ENCODE results near the gene E2F1. TPM values are rescaled to one million over a fixed set of nuclear protein-coding genes. Genes with fewer than 3 reads are reported as not detected.

E2F1 gene
- total RNA-seq, 4 donors from 2014 or later = 2.1 to 32.2 (median 4.9) TPM

- H3K4me1 ChIP-seq = peaks cover 0 to 39% (median 20%) of the 10 kb centered on the region in 4 donors
- TF ChIP-seq POLR2A (IDR thresholded peaks at IDR 0.05) = no peak
- no peaks in the 10 kb centered on the region for H3K27me3 ChIP-seq
- no peak for DNase-seq
- H3K27ac ChIP-seq = peak overlapping the region in 3 of 4 donors; percentile 38 to 82 (median 54)
- H3K4me3 ChIP-seq = no peak overlapping the region
- H3K9me3 ChIP-seq = no peaks in the 10 kb centered on the region
- H3K36me3 ChIP-seq = no peaks in the 10 kb centered on the region
Measured at GRCh38 chr20:33676652-33677645, 9.2 kb downstream of the E2F1 start.

DNA sequence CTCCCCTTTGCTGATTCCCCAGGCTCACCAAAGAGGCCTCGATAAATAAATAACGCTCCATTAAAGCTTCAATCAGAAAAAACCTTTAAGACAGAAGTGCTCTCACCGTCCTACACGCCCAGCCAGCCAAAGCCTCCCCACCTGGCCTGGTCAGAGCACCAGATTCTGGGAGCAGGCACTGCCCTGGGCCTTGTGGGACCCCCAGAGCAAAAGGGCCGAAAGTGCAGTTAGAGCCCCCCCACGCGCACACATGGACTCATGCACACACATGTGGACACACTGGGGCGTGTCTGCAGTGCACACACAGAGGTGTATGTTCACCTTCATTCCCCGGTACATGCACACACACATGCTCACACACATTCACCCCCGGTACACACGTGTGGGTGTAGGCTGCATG is 10.1 kb downstream of the E2F1 start:
- DNase-seq = no peak
- H3K4me1 ChIP-seq = peaks cover 0 to 39% (median 20%) of the 10 kb centered on the region in 4 donors
- no peaks in the 10 kb centered on the region for H3K9me3 ChIP-seq

DNA sequence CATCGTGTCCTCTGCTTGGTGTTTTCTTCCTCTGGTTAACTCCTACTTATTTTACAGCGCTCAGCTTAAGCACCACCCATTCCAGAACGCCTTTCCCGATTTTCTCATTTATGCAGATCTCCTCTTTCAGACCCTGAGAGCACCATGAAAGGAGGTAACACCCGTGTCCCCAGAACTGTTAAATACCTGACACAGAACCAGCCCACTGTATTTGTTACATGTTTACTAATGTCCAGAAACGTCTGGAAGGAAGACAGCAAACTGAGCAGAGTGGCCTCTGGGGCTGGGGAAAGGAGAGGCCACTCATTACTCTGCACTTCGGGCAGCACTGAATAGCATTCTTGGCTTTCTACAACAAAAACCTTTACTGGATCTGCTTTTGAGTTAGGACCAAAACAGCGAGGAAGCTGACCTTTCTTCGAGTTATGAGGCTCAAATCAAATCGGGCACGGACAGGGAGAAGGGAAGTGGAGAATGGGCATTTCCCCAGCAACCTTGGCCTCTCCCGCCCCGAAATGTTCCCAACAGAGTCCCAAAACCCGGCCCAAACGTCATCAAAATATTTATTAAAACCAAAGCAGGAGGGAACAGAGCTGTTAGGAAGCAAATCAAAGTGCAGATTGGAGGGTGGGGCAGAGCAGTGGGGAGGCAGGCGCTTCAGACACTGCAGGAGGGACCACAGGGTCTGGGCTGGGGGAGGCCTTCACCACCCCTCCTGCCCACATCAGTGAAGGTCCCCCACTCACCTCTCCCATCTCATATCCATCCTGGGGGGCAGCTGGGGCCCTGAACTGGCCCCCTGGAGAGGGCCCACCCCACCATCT is 10.8 kb downstream of the E2F1 start:
- TF ChIP-seq POLR2A (IDR thresholded peaks at IDR 0.05) (no peak), CTCF (IDR thresholded peaks at IDR 0.05) (no peak)
- H3K9me3 ChIP-seq = no peaks in the 10 kb centered on the region
- peak overlapping the region; percentile 82 to 90 (median 84) for H3K27ac ChIP-seq
- H3K36me3 ChIP-seq = peaks cover 0 to 6% (median 0%) of the 10 kb centered on the region in 3 donors
- H3K4me1 ChIP-seq = peaks cover 0 to 39% (median 20%) of the 10 kb centered on the region in 4 donors
- H3K27me3 ChIP-seq = no peaks in the 10 kb centered on the region
- no peak for DNase-seq
- peak overlapping the region; percentile 81 to 93 (median 88) for H3K4me3 ChIP-seq

More for the DNA sequence above, 10.1 kb downstream of the E2F1 start:
- Histone ChIP-seq H3K27me3 (no peaks in the 10 kb centered on the region), H3K36me3 (no peaks in the 10 kb centered on the region), H3K27ac (peak overlapping the region; percentile 38 to 90 (median 84)), H3K4me3 (no peak overlapping the region)
- TF ChIP-seq CTCF (IDR thresholded peaks at IDR 0.05) (no peak), POLR2A (IDR thresholded peaks at IDR 0.05) (no peak)

DNA sequence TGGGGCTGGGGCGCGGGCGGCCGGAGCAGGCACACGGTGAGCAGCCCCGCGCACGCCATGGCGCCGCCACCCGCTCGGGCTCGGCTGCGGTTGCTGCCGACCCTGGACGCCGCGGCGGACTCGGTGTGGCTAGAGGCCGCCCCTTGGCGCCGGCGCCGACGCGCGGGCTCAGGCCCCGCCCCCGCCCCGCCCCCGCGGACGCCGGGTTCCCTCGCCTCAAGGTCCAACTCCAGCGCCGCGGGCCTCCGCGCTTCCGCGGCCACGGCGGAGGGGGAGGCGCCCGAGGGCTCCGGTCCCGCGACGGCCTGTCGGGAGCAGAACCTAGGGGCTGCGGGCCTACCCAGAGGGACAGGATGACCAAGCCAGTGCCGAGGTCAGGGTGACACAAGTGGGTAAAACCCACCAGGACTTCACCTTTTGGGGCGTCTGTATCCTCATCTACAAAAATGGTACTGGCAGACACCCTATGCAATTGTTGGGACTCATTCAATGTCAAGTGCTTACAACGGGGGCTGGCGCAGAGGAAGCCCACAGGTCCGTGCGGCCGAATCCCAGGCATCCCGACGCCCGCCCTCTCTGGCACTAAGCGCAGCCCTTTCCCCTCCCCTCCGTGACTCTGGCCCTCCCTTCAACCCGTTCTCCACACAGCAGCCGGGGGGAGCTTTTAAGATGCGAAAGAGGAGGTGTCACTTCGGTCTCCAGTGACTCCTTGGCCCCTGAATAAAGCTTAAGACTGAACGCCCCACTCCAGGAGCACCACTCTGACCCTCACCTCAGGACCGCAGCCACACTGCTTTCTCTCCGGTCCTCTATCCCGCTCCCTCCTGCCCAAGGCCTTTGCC is 11.7 kb downstream of the E2F1 start, which contains the start of gene NECAB3:
NECAB3 (minus strand) TSS at position 135 of the 842 bp plus-strand sequence; CDS start at position 59, 76 bp downstream.
- Histone ChIP-seq H3K4me3 (peak within 1 kb of the TSS; percentile 81 to 93 (median 88)), H3K4me1 (peaks cover 0 to 39% (median 15%) of the 10 kb centered on the region in 4 donors), H3K27me3 (no peaks in the 10 kb centered on the region), H3K9me3 (no peaks in the 10 kb centered on the region), H3K27ac (peak within 1 kb of the TSS; percentile 82 to 90 (median 84)), H3K36me3 (peaks cover 0 to 8% (median 0%) of the 10 kb centered on the region in 3 donors)
- peak; percentile 71 to 93 (median 92) for DNase-seq
- TF ChIP-seq CTCF (IDR thresholded peaks at IDR 0.05) = no peak
- peak; percentile 50 to 56 for TF ChIP-seq POLR2A (IDR thresholded peaks at IDR 0.05)

GRCh38 chr20:33673410-33674293 is 12.5 kb downstream of the E2F1 start:
- H3K9me3 ChIP-seq = no peaks in the 10 kb centered on the region
- H3K27me3 ChIP-seq = no peaks in the 10 kb centered on the region
- peak overlapping the region; percentile 81 to 93 (median 88) for H3K4me3 ChIP-seq
- H3K36me3 ChIP-seq = peaks cover 0 to 10% (median 0%) of the 10 kb centered on the region in 3 donors
- no peak for DNase-seq
- H3K4me1 ChIP-seq = peaks cover 0 to 39% (median 11%) of the 10 kb centered on the region in 4 donors
- no peak for TF ChIP-seq CTCF (IDR thresholded peaks at IDR 0.05)
- TF ChIP-seq POLR2A (IDR thresholded peaks at IDR 0.05) = no peak
- H3K27ac ChIP-seq = peak overlapping the region; percentile 82 to 90 (median 84)
